ENCODE measurements around the gene ARHGEF37.

ARHGEF37 gene

DNA sequence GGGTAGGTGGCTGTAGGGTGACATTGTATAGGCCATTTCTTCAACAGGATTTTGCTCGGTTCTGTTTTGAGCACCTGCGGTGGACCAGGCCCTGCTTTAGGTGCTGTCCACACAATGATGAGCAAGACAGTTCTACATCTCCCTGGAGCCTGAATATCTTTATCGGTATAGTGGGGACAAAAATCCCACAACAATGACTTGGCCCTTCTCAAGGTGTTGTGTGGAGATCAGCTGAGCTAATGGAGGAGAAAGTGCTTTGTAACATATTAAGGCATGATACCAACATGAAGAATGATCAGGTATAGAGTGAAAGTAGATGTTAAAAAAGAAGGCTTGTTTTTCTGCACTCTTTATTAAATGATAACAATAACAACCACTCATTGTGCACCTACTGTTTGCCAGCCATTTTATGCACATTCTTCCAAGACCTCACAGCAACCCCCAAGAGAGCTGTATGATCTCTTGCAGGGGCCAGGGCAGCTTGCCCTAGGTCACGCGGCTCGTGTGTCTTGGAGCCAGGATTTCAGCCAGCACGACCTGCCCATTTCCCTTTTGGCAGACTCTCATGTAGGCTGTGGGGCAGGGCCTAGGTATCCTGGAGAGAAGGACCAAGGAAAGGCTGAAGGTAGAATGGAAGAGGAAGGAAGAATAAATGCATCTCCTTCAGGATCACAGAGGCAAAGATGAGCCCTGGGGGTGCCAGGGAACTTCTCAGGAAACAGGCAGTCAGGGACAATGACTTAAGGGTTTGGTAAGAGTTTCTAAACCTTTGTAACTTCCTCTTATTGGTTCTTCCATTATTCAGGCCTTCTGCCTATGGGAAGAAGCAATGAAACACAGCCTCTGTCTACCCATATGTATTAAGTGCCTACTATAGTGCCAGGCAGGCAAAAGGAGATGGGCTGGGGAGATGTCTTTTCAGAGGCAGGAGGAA, 98.8 kb downstream of the ARHGEF37 start:
- no peak for DNase-seq

GRCh38 chr5:149680810-149681221, 99.5 kb downstream of the ARHGEF37 start:
- DNase-seq = no peak

DNA sequence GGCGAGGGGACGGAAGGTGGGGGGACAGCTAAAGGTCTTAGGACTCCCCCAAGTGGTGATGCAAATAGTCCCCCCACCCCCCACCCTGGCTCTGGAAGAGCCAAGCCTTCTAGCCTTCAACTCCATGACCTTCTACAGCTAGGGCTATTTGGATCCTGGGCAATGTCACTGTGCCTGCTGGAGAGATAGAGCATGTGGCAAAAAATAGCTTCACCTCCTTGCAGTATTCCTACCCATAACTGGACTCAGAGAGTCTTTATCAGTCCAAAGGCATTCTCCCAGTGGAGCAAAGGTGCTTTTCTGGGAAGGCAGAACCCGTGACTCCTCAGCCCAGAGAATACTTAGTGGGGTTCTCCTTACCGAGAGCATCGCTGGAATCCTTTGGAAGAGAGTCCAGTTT, 100.0 kb downstream of the ARHGEF37 start:
- no peak for DNase-seq

GRCh38 chr5:149681922-149682321, 100.6 kb downstream of the ARHGEF37 start:
- no peak for DNase-seq

- DNase-seq = no peak
Observed at GRCh38 chr5:149682532-149683075, 101.3 kb downstream of the ARHGEF37 start.

DNA sequence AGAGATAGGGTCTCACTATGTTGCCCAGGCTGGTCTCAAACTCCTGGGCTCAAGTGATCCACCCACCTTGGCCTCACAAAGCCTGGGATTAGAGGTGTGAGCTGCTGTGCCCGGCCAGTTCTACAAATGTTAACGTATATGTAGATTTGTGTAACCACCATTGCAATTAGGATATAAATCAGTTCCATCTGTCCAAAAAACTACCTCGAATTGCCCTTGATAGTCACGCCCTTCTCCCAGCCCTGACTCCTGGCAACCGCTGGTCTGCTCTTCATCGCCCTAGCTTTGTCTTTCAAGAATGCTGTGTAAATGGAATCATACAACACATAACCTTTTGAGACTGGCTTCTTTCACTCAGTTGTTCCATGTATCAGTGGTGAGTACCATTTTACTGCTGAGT, 102.7 kb downstream of the ARHGEF37 start:
- no peak for DNase-seq

DNA sequence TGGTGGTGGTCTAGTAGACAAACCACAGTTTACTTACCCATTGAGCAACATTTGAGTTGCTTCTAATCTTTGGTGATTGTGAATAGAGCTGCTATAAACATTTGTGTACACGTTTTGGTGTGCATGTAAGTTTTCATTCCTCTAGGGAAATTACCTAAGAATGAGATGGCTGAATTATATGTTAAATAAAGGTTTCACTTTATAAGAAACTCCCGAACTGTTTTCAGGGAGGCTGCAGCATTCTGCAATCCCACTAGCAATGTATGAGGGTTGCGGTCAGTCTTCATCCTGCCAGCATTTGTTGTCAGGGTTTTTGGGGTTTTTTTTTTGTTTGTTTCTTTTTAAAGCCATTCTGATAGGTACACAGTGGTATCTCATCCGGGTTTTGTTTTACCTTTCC, 103.1 kb downstream of the ARHGEF37 start:
- DNase-seq = no peak
